ENCODE results near the gene KIF12. TPM values are rescaled to one million over a fixed set of nuclear protein-coding genes. Genes with fewer than 3 reads are reported as not detected.
A peak's percentile ranks its signal among the peaks of the same experiment; 100 is the strongest.

The KIF12 gene
- total and polyA plus RNA-seq, 2 of the 8 experiments (the other 6 are each of a cell fraction or from before 2014, with no cell fraction given) = 2.9 to 3.9 TPM

- H3K79me1 ChIP-seq (ENCODE audit: low read depth, low read length) = no peaks in the 10 kb centered on the region
- H3K9ac ChIP-seq (replicated peaks in 1 of 4; ENCODE audit: extremely low read depth in 1 of 4, low read depth in 3 of 4, low read length in 3 of 4) = no peak overlapping the region
- no peak overlapping the region for H4K5ac ChIP-seq (ENCODE audit: insufficient read length, low read depth, low read length)
- H4K91ac ChIP-seq (replicated peaks; ENCODE audit: insufficient read length, low read length) = no peak overlapping the region
- DNase-seq (ENCODE audit: low read depth in 1 of 2, low spot score in 2 of 2) (no peak), FAIRE-seq (no peak)
- no peak overlapping the region for H2AK5ac ChIP-seq (ENCODE audit: low read depth, low read length)
- no peak overlapping the region for H2BK120ac ChIP-seq (replicated peaks; ENCODE audit: low read depth, low read length)
- TF ChIP-seq SP2 (IDR thresholded peaks at IDR 0.05; ENCODE audit: low read length) (no peak), CTBP2 (IDR thresholded peaks at IDR 0.05; ENCODE audit: borderline replicate concordance, insufficient read depth, insufficient read length, low read length) (no peak), EZH2 (IDR thresholded peaks at IDR 0.05; ENCODE audit: low read depth, low read length, severe bottlenecking) (no peak), ATF3 (IDR thresholded peaks at IDR 0.05; ENCODE audit: insufficient read depth, low read depth, low read length) (no peak), POLR2AphosphoS5 (IDR thresholded peaks at IDR 0.05; ENCODE audit: low read depth, low read length) (no peak), SP4 (IDR thresholded peaks at IDR 0.05; ENCODE audit: low read length) (no peak), TCF12 (IDR thresholded peaks at IDR 0.05; ENCODE audit: low read depth, low read length) (no peak), SP1 (IDR thresholded peaks at IDR 0.05; ENCODE audit: low read depth, low read length) (no peak), SRF (IDR thresholded peaks at IDR 0.05; ENCODE audit: low read depth, low read length) (no peak), EP300 (IDR thresholded peaks at IDR 0.05; ENCODE audit: borderline replicate concordance in 1 of 2, low read depth in 2 of 2, low read length in 2 of 2) (no peak), POLR2A (IDR thresholded peaks at IDR 0.05; ENCODE audit: control extremely low read depth in 1 of 2, low read depth in 2 of 2, low read length in 2 of 2) (no peak), NANOG (IDR thresholded peaks at IDR 0.05; ENCODE audit: insufficient read depth, low read depth, low read length, poor library complexity, severe bottlenecking) (no peak)
- H3K4ac ChIP-seq (replicated peaks; ENCODE audit: insufficient read length, low read depth, low read length) = no peak overlapping the region
- no peak overlapping the region for H3K23ac ChIP-seq (ENCODE audit: insufficient read length)
- H2BK12ac ChIP-seq (ENCODE audit: low read depth, low read length) = 0 out of 2 replicates have a peak overlapping the region, but pooled peaks have one; percentile 27
- no peak overlapping the region for H3K14ac ChIP-seq (ENCODE audit: insufficient read length)
- no peaks in the 10 kb centered on the region for H3K79me2 ChIP-seq (ENCODE audit: control insufficient read depth in 1 of 2, insufficient read depth in 2 of 2, low read length in 2 of 2)
- H3K4me3 ChIP-seq (ENCODE audit: extremely low read depth in 1 of 4, insufficient read depth in 2 of 4, low read depth in 3 of 4, low read length in 4 of 4) = no peak overlapping the region
- ChIA-PET CTCF (ENCODE audit: partially characterized antibody) (interaction anchor here (1.1 to 2.5 kb wide), 7 partner anchors 7 to 333 kb away, joined by 3 to 10 read pairs (median 4); no protein-coding TSS in a partner anchor), POLR2A (ENCODE audit: partially characterized antibody) (no interaction called here)
- no peak overlapping the region for H2AFZ ChIP-seq (ENCODE audit: low read length)
- H3K36me3 ChIP-seq (ENCODE audit: control insufficient read depth in 2 of 4, insufficient read depth in 4 of 4, low read length in 3 of 4) = no peaks in the 10 kb centered on the region
- H2BK20ac ChIP-seq (ENCODE audit: low read length) = no peak overlapping the region
- 92% methylated on average over 10 of the region's 17 CpGs; no CpG with 5 or more reads in 1 of the 2 experiments for whole genome bisulfite sequencing, 2 experiments (ENCODE audit: extremely low coverage in 1 of 2, insufficient coverage in 1 of 2, insufficient read length in 1 of 2, insufficient replicate concordance in 2 of 2, low coverage in 1 of 2, low lambda C conversion rate in 2 of 2, missing lambda C conversion rate in 1 of 2)
- no peak overlapping the region for H3K18ac ChIP-seq (ENCODE audit: extremely low read depth, low read length)
- no peaks in the 10 kb centered on the region for H3K27me3 ChIP-seq (replicated peaks in 1 of 4; ENCODE audit: control insufficient read depth in 3 of 4, extremely low read depth in 1 of 4, insufficient read depth in 3 of 4, low read length in 3 of 4)
- H2BK5ac ChIP-seq (ENCODE audit: low read depth, low read length) = no peak overlapping the region
- no peaks in the 10 kb centered on the region for H4K20me1 ChIP-seq (replicated peaks in 1 of 2; ENCODE audit: control insufficient read depth in 1 of 2, insufficient read depth in 2 of 2, low read length in 2 of 2)
- no peaks in the 10 kb centered on the region for H3K4me1 ChIP-seq (replicated peaks in 1 of 4; ENCODE audit: control insufficient read depth in 3 of 4, insufficient read depth in 4 of 4, low read length in 3 of 4)
- H3K23me2 ChIP-seq (ENCODE audit: low read depth, low read length) = no peaks in the 10 kb centered on the region; the same call in 1 of the 2 replicates
- H4K8ac ChIP-seq (ENCODE audit: extremely low read depth, insufficient read depth, low read length) = peak overlapping the region; percentile 25; the same call in 1 of the 2 replicates
- H2BK15ac ChIP-seq (ENCODE audit: low read length) = no peak overlapping the region
- no peaks in the 10 kb centered on the region for H3K9me3 ChIP-seq (ENCODE audit: insufficient read depth in 2 of 2, low read depth in 1 of 2, low read length in 1 of 2)
- H3K27ac ChIP-seq (ENCODE audit: low read depth, low read length) = no peak overlapping the region
- no peak overlapping the region for H3K56ac ChIP-seq (replicated peaks; ENCODE audit: insufficient read length, low read depth, low read length)
- no peak overlapping the region for H3K4me2 ChIP-seq (ENCODE audit: insufficient read depth in 1 of 2, low read depth in 2 of 2, low read length in 2 of 2)
These were observed 28.6 kb downstream of the KIF12 start for GRCh38 chr9:114070188-114071103.

All from H1 (cell line).